ENCODE results near the gene FLVCR2.

GRCh38 chr14:75577729-75578101, 705 bp upstream of the FLVCR2 start:
- TF ChIP-seq EZH2 (IDR thresholded peaks at IDR 0.05): no peak
- no peak for TF ChIP-seq FOXP2 (optimal IDR thresholded peaks at IDR 0.05; ENCODE audit: control extremely low read depth, extremely low read length, insufficient read depth)

All from SK-N-MC (cell line).